GM12891 (cell line): ENCODE data around the gene PSMD11.

Source experiments
- DNase-seq: peaks from one replicate; pipeline ENCODE4 v3.0.0; 2011; ENCODE audit warnings: low spot score; ENCODE audit not compliant: insufficient read length
- FAIRE-seq: peaks from 2 replicates; lab custom pipeline; 2011; peaks lifted over from hg19 to GRCh38; lab: Jason Lieb, UNC
- PAX5 ChIP-seq: IDR thresholded peaks from 2 replicates; pipeline ENCODE4 v1.6.1; 2011; ENCODE audit warnings: low read length, moderate library complexity, mild to moderate bottlenecking; ENCODE audit not compliant: insufficient read depth, severe bottlenecking
- POLR2A ChIP-seq: IDR thresholded peaks from 2 replicates; pipeline ENCODE4 v1.6.1; 2011; ENCODE audit warnings: low read depth, low read length, control low read depth
- POLR2AphosphoS5 ChIP-seq: IDR thresholded peaks from 2 replicates; pipeline ENCODE4 v1.6.1; 2011; ENCODE audit warnings: low read depth, low read length, control low read depth
- POU2F2 ChIP-seq: IDR thresholded peaks from 2 replicates; pipeline ENCODE4 v1.6.1; 2011; ENCODE audit warnings: low read depth, mild to moderate bottlenecking, control low read depth, low read length, moderate library complexity
- SPI1 ChIP-seq: IDR thresholded peaks from 2 replicates; pipeline ENCODE4 v1.6.1; 2011; ENCODE audit warnings: low read depth, low read length, control low read depth
- TAF1 ChIP-seq: IDR thresholded peaks from 2 replicates; pipeline ENCODE4 v1.6.1; 2011; ENCODE audit warnings: low read depth, low read length, control low read depth

Gene PSMD11

DNA sequence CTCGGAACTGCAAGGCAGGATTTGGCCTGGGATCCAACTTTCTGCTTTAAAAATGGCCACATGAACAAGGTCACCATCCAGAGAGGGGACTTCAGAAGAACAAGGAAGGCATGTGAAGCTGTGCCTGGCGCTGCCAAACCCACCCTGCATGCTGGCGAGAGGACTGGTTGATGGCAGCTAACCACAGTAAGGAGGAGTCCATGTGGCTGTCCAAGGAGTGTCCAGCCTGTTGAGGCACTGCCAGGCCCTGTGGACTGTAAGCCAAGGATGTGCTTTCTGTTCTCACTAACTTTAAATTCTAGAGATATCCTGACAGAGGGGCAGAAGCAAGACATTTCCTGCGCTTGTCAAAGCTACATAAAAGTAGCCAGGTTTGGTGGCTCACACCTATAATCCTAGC is 82.8 kb downstream of the PSMD11 start:
- FAIRE-seq: no peak
- TF ChIP-seq SPI1 (no peak), TAF1 (no peak), POLR2AphosphoS5 (no peak), POU2F2 (no peak), POLR2A (no peak), PAX5 (no peak)

GRCh38 chr17:32528825-32529224 is 84.5 kb downstream of the PSMD11 start:
- no peak for FAIRE-seq
- DNase-seq: no peak
- no peak for TF ChIP-seq POLR2AphosphoS5
- TF ChIP-seq SPI1: no peak
- TF ChIP-seq POLR2A: no peak
- TF ChIP-seq TAF1: no peak
- no peak for TF ChIP-seq POU2F2
- TF ChIP-seq PAX5: no peak

More for the DNA sequence above, 82.8 kb downstream of the PSMD11 start:
- DNase-seq: no peak

DNA sequence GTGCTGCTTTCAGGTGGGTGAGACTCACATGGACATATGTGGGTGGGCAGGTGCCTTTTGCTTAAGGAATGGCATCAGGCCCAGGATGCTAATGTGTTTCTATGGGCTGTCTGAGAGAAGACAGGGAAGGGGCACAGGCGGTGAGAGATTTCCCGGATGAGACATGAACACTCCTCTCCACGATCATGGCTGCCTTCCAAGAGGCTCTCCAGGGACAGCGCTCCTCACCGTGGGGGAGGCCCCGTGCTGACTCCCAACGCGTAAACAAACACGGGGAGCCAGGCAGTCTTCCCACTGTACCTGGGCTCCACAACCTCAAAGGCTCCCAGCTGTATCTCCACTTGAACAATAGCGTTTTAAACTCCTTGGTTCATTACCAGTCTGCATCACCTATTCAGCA is 85.3 kb downstream of the PSMD11 start:
- no peak for DNase-seq
- no peak for FAIRE-seq
- TF ChIP-seq SPI1: no peak
- TF ChIP-seq TAF1: no peak
- no peak for TF ChIP-seq POU2F2
- no peak for TF ChIP-seq PAX5
- TF ChIP-seq POLR2A: no peak
- TF ChIP-seq POLR2AphosphoS5: no peak
